GM12878 (cell line): ENCODE results near the gene PRKAG2. TPM values are rescaled to one million over a fixed set of nuclear protein-coding genes. Genes with fewer than 3 reads are reported as not detected.

ENCODE experiments used
- ATAC-seq: fragments of 200-7000 bp; cut with Tn5 transposase; 3 replicates; pipeline ENCODE4 v1.9.1; 2020; ENCODE audit warnings: mild to moderate bottlenecking, moderate library complexity
- BruUV-seq: library from RNA; stranded (reverse); fragments of 400-500 nt; replicated peaks from 2 replicates; lab custom pipeline; 2021; lab: Mats Ljungman, UMichigan
- CTCF ChIA-PET: fragments of 300-600 bp; sonication (Branson Sonifier 250); formaldehyde crosslinking; extraction: SDS; loops from one replicate; lab custom pipeline; 2021; ENCODE audit warnings: inconsistent platforms; lab: Yijun Ruan, JAX
- POLR2A ChIA-PET: fragments of 350-600 bp; formaldehyde crosslinking; extraction: SDS; loops from one replicate; lab custom pipeline; 2021; ENCODE audit warnings: inconsistent platforms; lab: Charles Lee
- RAD21 ChIA-PET: fragments of 300-600 bp; sonication (Branson Sonifier 250); formaldehyde crosslinking; loops from one replicate; lab custom pipeline; 2023; ENCODE audit warnings: antibody characterized with exemption; ENCODE audit not compliant: unreplicated experiment; lab: Charles Lee
- SMC1A ChIA-PET: fragments of 300-600 bp; sonication (Branson Sonifier 250); formaldehyde crosslinking; loops from one replicate; lab custom pipeline; 2023; ENCODE audit not compliant: unreplicated experiment, uncharacterized antibody; lab: Charles Lee
- DNase-seq: peaks from one replicate; pipeline ENCODE4 v3.0.0-alpha.2; 2011; ENCODE audit warnings: low read depth, low spot score
- FAIRE-seq: peaks from 3 replicates; lab custom pipeline; 2011; peaks lifted over from hg19 to GRCh38; lab: Jason Lieb, UNC
- H2AFZ ChIP-seq: 2 replicates; pipeline ENCODE4 v1.6.0; 2011; ENCODE audit warnings: low read depth, low read length, control low read depth; ENCODE audit not compliant: control insufficient read depth
- H3K27ac ChIP-seq: 2 replicates; pipeline ENCODE4 v1.5.1; 2011; ENCODE audit warnings: control low read depth; ENCODE audit not compliant: control insufficient read depth, insufficient read depth
- H3K27me3 ChIP-seq, 2 experiments: replicated peaks in 1 of 2; 2 replicates each; pipeline versions ENCODE4 v1.6.0 to v1.6.1; 2011; ENCODE audit warnings: low read length in 1 of 2; ENCODE audit not compliant: control insufficient read depth in 2 of 2, insufficient read depth in 2 of 2
- H3K36me3 ChIP-seq, 2 experiments: 2 replicates each; pipeline ENCODE4 v1.5.1; 2011; ENCODE audit warnings: low read length in 1 of 2; ENCODE audit not compliant: control insufficient read depth in 2 of 2, insufficient read depth in 2 of 2
- H3K4me1 ChIP-seq: 2 replicates; pipeline ENCODE4 v1.6.1; 2011; ENCODE audit warnings: mild to moderate bottlenecking, low read length, moderate library complexity, mixed read lengths; ENCODE audit not compliant: control insufficient read depth, insufficient read depth
- H3K4me2 ChIP-seq: 2 replicates; pipeline ENCODE4 v1.6.0; 2011; ENCODE audit warnings: control low read depth; ENCODE audit not compliant: control insufficient read depth, insufficient read depth
- H3K4me3 ChIP-seq: fragments of 200-600 bp; sonication (generic); 2 replicates; pipeline ENCODE4 v1.5.1; 2016
- H3K79me2 ChIP-seq: 2 replicates; pipeline ENCODE4 v1.6.0; 2011; ENCODE audit warnings: low read length; ENCODE audit not compliant: control insufficient read depth, insufficient read depth
- H3K9ac ChIP-seq: 2 replicates; pipeline ENCODE4 v1.8.0; 2011; ENCODE audit warnings: low read length, control low read depth, mixed read lengths; ENCODE audit not compliant: control insufficient read depth, insufficient read depth
- H3K9me3 ChIP-seq: replicated peaks from 3 replicates; pipeline ENCODE4 v1.5.1; 2011; ENCODE audit warnings: mild to moderate bottlenecking, low read length; ENCODE audit not compliant: control insufficient read depth, insufficient read depth
- H4K20me1 ChIP-seq: 2 replicates; pipeline ENCODE4 v1.6.0; 2011; ENCODE audit not compliant: control insufficient read depth, insufficient read depth
- BACH1 ChIP-seq: fragments of 450-650 bp; IDR thresholded peaks from 2 replicates; pipeline ENCODE4 v1.6.1; 2017; ENCODE audit warnings: mild to moderate bottlenecking, borderline replicate concordance
- CREB1 ChIP-seq: IDR thresholded peaks from 2 replicates; pipeline ENCODE4 v1.6.1; 2012; ENCODE audit warnings: low read depth, mild to moderate bottlenecking, inconsistent platforms
- CREM ChIP-seq: IDR thresholded peaks from 2 replicates; pipeline ENCODE4 v1.6.1; 2014; ENCODE audit warnings: antibody characterized with exemption, low read depth
- E2F8 ChIP-seq: fragments of 450-650 bp; IDR thresholded peaks from 2 replicates; pipeline ENCODE4 v1.6.1; 2018; ENCODE audit warnings: mild to moderate bottlenecking, low read depth, moderate library complexity; ENCODE audit not compliant: partially characterized antibody
- ETV6 ChIP-seq, 2 experiments: fragments of 450-650 bp in 1 of 2; IDR thresholded peaks in 1 of 2; conservative IDR thresholded peaks in 1 of 2; 2 replicates each; pipeline ENCODE4 v1.6.1; 2014; ENCODE audit warnings: antibody characterized with exemption in 1 of 2, borderline replicate concordance in 1 of 2, low read depth in 1 of 2, mild to moderate bottlenecking in 1 of 2, moderate library complexity in 1 of 2
- HDAC6 ChIP-seq: fragments of 200-600 bp; sonication (generic); IDR thresholded peaks from one replicate; pipeline ENCODE4 v1.8.0; 2017; ENCODE audit warnings: antibody characterized with exemption; ENCODE audit not compliant: unreplicated experiment
- MTA2 ChIP-seq: fragments of 450-650 bp; IDR thresholded peaks from 2 replicates; pipeline ENCODE4 v1.6.1; 2016; ENCODE audit warnings: low read depth, mild to moderate bottlenecking, moderate library complexity
- MXI1 ChIP-seq: fragments of 150-350 bp; IDR thresholded peaks from 2 replicates; pipeline ENCODE4 v1.6.1; 2011; ENCODE audit warnings: low read depth, mild to moderate bottlenecking, inconsistent platforms, low read length, improper control_type of control experiment
- NBN ChIP-seq: fragments of 450-650 bp; IDR thresholded peaks from 2 replicates; pipeline ENCODE4 v1.6.1; 2016
- RAD51 ChIP-seq: fragments of 450-650 bp; IDR thresholded peaks from 2 replicates; pipeline ENCODE4 v1.6.1; 2016; ENCODE audit warnings: moderate library complexity, mild to moderate bottlenecking, inconsistent platforms
- RUNX3 ChIP-seq: IDR thresholded peaks from 2 replicates; pipeline ENCODE4 v1.6.1; 2012; ENCODE audit warnings: low read length, inconsistent platforms
- ZBED1 ChIP-seq: IDR thresholded peaks from 2 replicates; pipeline ENCODE4 v1.6.1; 2016; ENCODE audit warnings: borderline replicate concordance
- WGBS: methylation state at CpG from one replicate; pipeline ENCODE4 v1.1.6; 2016; ENCODE audit warnings: low lambda C conversion rate; ENCODE audit not compliant: insufficient replicate concordance, insufficient coverage; ENCODE audit errors: missing lambda C conversion rate; 5-methylcytosine and 5-hydroxymethylcytosine counted together
- in situ Hi-C: fragments of 300-500 bp; cut with MboI; formaldehyde crosslinking; loops from 9 replicates; pipeline ENCODE4 v1.14.3; 2018; ENCODE audit warnings: mixed read lengths
- intact Hi-C: fragments of 100-400 bp; cut with micrococcal nuclease; formaldehyde crosslinking; loops from one replicate; pipeline ENCODE4 v1.14.2; 2022; ENCODE audit not compliant: unreplicated experiment
- polyA plus RNA-seq, 11 experiments: library from polyadenylated mRNA; depleted of rRNA in 4 of 11; unstranded in 6 of 11; stranded (reverse) in 5 of 11; fragments of >200 nt; fragmentation: Nextera tagmentation in 4 of 11; fragmentation: Illumina TruSeq in 1 of 11; extraction: Ambion mirVana in 4 of 11; extraction: Trizol in 1 of 11; gene quantifications; 1 replicate in 1 of 11; 2 replicates in 10 of 11; pipeline versions ENCODE4 v1.2.1 to v1.2.3, GENCODE V29; 2011 to 2016; ENCODE audit warnings: inconsistent platforms in 2 of 11, missing spikeins in 2 of 11, low read depth in 1 of 11
- total RNA-seq, 4 experiments: library from RNA; depleted of rRNA in 3 of 4; stranded (reverse); fragments of >200 nt in 3 of 4; fragmentation: Illumina TruSeq in 1 of 4; extraction: Trizol in 1 of 4; gene quantifications; 2 replicates each; pipeline versions ENCODE4 v1.2.1 to v1.2.3, GENCODE V29; 2013 to 2021
- TF ChIP-seq, protein P1 (sequence below): fragments of 450-650 bp; IDR thresholded peaks from 2 replicates; pipeline ENCODE4 v1.6.1; 2016; ENCODE audit warnings: mild to moderate bottlenecking, moderate library complexity, borderline replicate concordance
- TF ChIP-seq, protein P2 (sequence below): fragments of 450-650 bp; IDR thresholded peaks from 2 replicates; pipeline ENCODE4 v1.6.1; 2017; ENCODE audit warnings: mild to moderate bottlenecking

The PRKAG2 gene
- total and polyA plus RNA-seq, 10 of the 15 experiments (the other 5 are each of a cell fraction or from before 2014, with no cell fraction given): 3.4 to 8.9 (median 6.8) TPM

DNA sequence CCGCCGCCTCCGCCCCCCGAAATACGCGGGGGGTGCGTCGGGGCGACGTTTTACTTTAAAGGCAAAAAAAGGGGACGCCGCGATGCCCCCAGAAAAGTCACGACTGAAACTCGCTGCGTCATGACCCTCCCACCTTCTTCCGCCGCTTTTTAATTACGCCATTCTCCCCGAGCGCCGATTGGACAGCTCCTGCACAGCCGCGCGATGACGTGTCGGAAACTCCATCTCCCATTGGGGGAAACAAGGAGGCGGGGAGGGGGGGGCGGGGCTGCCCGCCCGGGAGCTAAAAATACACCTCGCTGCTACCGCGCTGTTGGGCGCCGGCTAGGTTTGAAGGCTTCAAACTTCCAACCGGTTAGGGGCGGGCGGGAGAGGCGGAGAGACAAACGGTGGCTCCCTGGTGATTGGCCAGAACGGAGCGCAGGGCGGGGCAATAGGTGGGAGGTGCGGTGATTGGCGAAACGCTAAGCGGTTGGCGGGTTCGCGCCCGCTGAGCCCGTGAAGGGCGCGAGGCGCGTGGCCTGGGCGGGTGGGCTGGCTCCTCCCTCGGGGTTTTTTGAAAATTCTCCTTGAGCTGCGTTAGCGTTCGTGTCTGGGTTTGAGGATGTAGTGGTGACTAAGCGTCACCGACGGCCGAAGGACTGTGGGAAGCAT lies 357.0 kb downstream of the PRKAG2 start, which contains the start of gene RHEB:
RHEB (minus strand) TSS at position 131 of the 654 bp plus-strand sequence. CDS start 384 bp downstream, outside the sequence.
- Histone ChIP-seq H3K9ac (peak within 1 kb of the TSS; percentile 93), H2AFZ (peak within 1 kb of the TSS; percentile 95), H3K36me3 (no peaks in the 10 kb centered on the region), H4K20me1 (peaks cover 6% of the 10 kb centered on the region; the same call in 1 of the 2 replicates), H3K4me1 (peaks cover 7% of the 10 kb centered on the region), H3K4me2 (peak within 1 kb of the TSS; percentile 93), H3K27me3 (no peaks in the 10 kb centered on the region), H3K27ac (peak within 1 kb of the TSS; percentile 91), H3K9me3 (no peaks in the 10 kb centered on the region), H3K4me3 (peak within 1 kb of the TSS; percentile 98), H3K79me2 (peaks cover 43% of the 10 kb centered on the region)
- ChIA-PET CTCF (interaction anchor here (0.7 to 1.8 kb wide), 5 partner anchors 12 to 113 kb away, joined by 3 to 6 read pairs (median 4); no protein-coding TSS in a partner anchor), POLR2A (interaction anchor here (0.6 to 2.1 kb wide), 10 partner anchors 11 to 293 kb away, joined by 3 to 18 read pairs (median 4); partner anchors contain the start of gene ABCF2), SMC1A (interaction anchor here (1.1 to 2.0 kb wide), 4 partner anchors 19 to 111 kb away, joined by 3 to 7 read pairs (median 6); no protein-coding TSS in a partner anchor), RAD21 (interaction anchor here (0.7 to 3.9 kb wide), 9 partner anchors 9 to 432 kb away, joined by 3 to 38 read pairs (median 6); no protein-coding TSS in a partner anchor)
- in situ Hi-C loops: no loop called here
- BruUV-seq: no TSS peak
- peak; percentile 93 for DNase-seq
- WGBS: 1% methylated on average over 46 of the region's 66 CpGs
- peak; percentile 90 for FAIRE-seq
- peak; percentile 91 for ATAC-seq
- intact Hi-C loops: loop anchor here (1.0 to 5.0 kb wide), 2 partner anchors 112 to 178 kb away; partner anchors contain the start of gene NUB1
- TF ChIP-seq MXI1 (no peak; the same call in 1 of the 2 replicates), MTA2 (no peak), RAD51 (peak; percentile 73), RUNX3 (peak; percentile 36), HDAC6 (no peak), BACH1 (peak; percentile 68; the same call in 1 of the 2 replicates), E2F8 (no peak), ZBED1 (0 out of 2 replicates have a peak, but pooled peaks have one; percentile 27), ETV6 (conservative IDR thresholded peaks at IDR 0.05 in 1 of 2, IDR thresholded peaks at IDR 0.05 in 1 of 2; ENCODE audit: borderline replicate concordance in 1 of 2, low read depth in 1 of 2) (no peak), CREM (peak; percentile 86), CREB1 (peak; percentile 95), NBN (peak; percentile 78; the same call in 1 of the 2 replicates)
- TF ChIP-seq, protein P1, sequence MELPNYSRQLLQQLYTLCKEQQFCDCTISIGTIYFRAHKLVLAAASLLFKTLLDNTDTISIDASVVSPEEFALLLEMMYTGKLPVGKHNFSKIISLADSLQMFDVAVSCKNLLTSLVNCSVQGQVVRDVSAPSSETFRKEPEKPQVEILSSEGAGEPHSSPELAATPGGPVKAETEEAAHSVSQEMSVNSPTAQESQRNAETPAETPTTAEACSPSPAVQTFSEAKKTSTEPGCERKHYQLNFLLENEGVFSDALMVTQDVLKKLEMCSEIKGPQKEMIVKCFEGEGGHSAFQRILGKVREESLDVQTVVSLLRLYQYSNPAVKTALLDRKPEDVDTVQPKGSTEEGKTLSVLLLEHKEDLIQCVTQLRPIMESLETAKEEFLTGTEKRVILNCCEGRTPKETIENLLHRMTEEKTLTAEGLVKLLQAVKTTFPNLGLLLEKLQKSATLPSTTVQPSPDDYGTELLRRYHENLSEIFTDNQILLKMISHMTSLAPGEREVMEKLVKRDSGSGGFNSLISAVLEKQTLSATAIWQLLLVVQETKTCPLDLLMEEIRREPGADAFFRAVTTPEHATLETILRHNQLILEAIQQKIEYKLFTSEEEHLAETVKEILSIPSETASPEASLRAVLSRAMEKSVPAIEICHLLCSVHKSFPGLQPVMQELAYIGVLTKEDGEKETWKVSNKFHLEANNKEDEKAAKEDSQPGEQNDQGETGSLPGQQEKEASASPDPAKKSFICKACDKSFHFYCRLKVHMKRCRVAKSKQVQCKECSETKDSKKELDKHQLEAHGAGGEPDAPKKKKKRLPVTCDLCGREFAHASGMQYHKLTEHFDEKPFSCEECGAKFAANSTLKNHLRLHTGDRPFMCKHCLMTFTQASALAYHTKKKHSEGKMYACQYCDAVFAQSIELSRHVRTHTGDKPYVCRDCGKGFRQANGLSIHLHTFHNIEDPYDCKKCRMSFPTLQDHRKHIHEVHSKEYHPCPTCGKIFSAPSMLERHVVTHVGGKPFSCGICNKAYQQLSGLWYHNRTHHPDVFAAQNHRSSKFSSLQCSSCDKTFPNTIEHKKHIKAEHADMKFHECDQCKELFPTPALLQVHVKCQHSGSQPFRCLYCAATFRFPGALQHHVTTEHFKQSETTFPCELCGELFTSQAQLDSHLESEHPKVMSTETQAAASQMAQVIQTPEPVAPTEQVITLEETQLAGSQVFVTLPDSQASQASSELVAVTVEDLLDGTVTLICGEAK: peak; percentile 68; the same call in 1 of the 2 replicates
- TF ChIP-seq, protein P2, sequence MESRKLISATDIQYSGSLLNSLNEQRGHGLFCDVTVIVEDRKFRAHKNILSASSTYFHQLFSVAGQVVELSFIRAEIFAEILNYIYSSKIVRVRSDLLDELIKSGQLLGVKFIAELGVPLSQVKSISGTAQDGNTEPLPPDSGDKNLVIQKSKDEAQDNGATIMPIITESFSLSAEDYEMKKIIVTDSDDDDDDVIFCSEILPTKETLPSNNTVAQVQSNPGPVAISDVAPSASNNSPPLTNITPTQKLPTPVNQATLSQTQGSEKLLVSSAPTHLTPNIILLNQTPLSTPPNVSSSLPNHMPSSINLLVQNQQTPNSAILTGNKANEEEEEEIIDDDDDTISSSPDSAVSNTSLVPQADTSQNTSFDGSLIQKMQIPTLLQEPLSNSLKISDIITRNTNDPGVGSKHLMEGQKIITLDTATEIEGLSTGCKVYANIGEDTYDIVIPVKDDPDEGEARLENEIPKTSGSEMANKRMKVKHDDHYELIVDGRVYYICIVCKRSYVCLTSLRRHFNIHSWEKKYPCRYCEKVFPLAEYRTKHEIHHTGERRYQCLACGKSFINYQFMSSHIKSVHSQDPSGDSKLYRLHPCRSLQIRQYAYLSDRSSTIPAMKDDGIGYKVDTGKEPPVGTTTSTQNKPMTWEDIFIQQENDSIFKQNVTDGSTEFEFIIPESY: no peak
